Body of pancreas (tissue), 4 donors: ENCODE data around the gene ATP11C. TPM values are rescaled to one million over a fixed set of nuclear protein-coding genes. Genes with fewer than 3 reads are reported as not detected.
"Not testable (repeated sequence)": the region's sequence is repeated elsewhere in the genome, so short reads cannot be mapped to it uniquely, and the experiment has no call there.

Source experiments
- ATAC-seq: fragments of 150-250 bp; one replicate; pipeline ENCODE4 v1.9.1; 2016
- DNase-seq, 4 donors: peaks; one replicate each; pipeline ENCODE4 v3.0.0-alpha.2; 2019
- H3K27ac ChIP-seq, 4 donors: fragments of 200-600 bp; sonication (generic); 1 replicate in 3 of 4; 2 replicates in 1 of 4; pipeline versions ENCODE4 v1.5.1 to v1.6.1; 2016 to 2019; ENCODE audit warnings: mild to moderate bottlenecking in 1 of 4, mixed read lengths in 1 of 4, moderate library complexity in 1 of 4
- H3K27me3 ChIP-seq, 2 donors: fragments of 200-600 bp; sonication (generic); one replicate each; pipeline ENCODE4 v1.6.0; 2016; ENCODE audit warnings: mild to moderate bottlenecking in 1 of 2
- H3K36me3 ChIP-seq, 2 donors: fragments of 200-600 bp; sonication (generic); replicated peaks in 1 of 2; 2 replicates each; pipeline ENCODE4 v1.5.1; 2016; ENCODE audit warnings: low read depth in 2 of 2; ENCODE audit not compliant: insufficient read depth in 1 of 2
- H3K4me1 ChIP-seq: fragments of 200-600 bp; sonication (generic); one replicate; pipeline ENCODE4 v1.6.0; 2016
- H3K4me3 ChIP-seq, 2 donors: fragments of 200-600 bp; sonication (generic); 1 replicate in 1 of 2; 2 replicates in 1 of 2; pipeline ENCODE4 v1.5.1; 2016 to 2019
- H3K9me3 ChIP-seq, 3 donors: fragments of 200-600 bp; sonication (generic); 1 replicate in 2 of 3; 2 replicates in 1 of 3; pipeline ENCODE4 v1.5.1; 2016
- CTCF ChIP-seq, 7 experiments: fragments of 450-650 bp in 4 of 7; fragments of 200-600 bp in 3 of 7; sonication (generic) in 3 of 7; IDR thresholded peaks; one replicate each; pipeline ENCODE4 v1.5.1; 2016 to 2019; ENCODE audit warnings: antibody characterized with exemption in 7 of 7
- POLR2A ChIP-seq, 3 donors: fragments of 450-650 bp; IDR thresholded peaks; one replicate each; pipeline ENCODE4 v1.6.1; 2016; ENCODE audit warnings: antibody characterized with exemption in 3 of 3, mild to moderate bottlenecking in 2 of 3
- WGBS, 2 donors: methylation state at CpG; one replicate each; pipeline ENCODE4 v1.1.5; 2017; 5-methylcytosine and 5-hydroxymethylcytosine counted together
- intact Hi-C: fragments of 100-400 bp; cut with DNase I; formaldehyde crosslinking; loops from one replicate; pipeline ENCODE4 v1.15.1; 2023
- total RNA-seq, 2 donors: library from RNA; depleted of rRNA; stranded (reverse); fragments of >200 nt; gene quantifications; one replicate each; pipeline ENCODE4 v1.1.0, GENCODE V29; 2016

The ATP11C gene
- total RNA-seq, 2 donors from 2014 or later: 10.5 to 14.5 TPM

- H3K4me1 ChIP-seq: no peaks in the 10 kb centered on the region
- DNase-seq: no peak
- H3K36me3 ChIP-seq: no peaks in the 10 kb centered on the region
- intact Hi-C loops: no loop called here
- WGBS, 2 donors: 84 to 87% methylated on average over 5 of the region's 5 CpGs
- H3K27ac ChIP-seq: no peak overlapping the region
- ATAC-seq: no peak
- no peaks in the 10 kb centered on the region for H3K9me3 ChIP-seq
- TF ChIP-seq POLR2A (IDR thresholded peaks at IDR 0.05): no peak
- H3K27me3 ChIP-seq: no peaks in the 10 kb centered on the region
- H3K4me3 ChIP-seq: no peak overlapping the region
Observed at GRCh38 chrX:139862208-139862607, 70.6 kb downstream of the ATP11C start.

GRCh38 chrX:139856826-139857225, 76.0 kb downstream of the ATP11C start:
- intact Hi-C loops, H3K9me3 ChIP-seq, H3K36me3 ChIP-seq, ATAC-seq, H3K4me3 ChIP-seq, DNase-seq, H3K4me1 ChIP-seq, H3K27me3 ChIP-seq, H3K27ac ChIP-seq: not testable (repeated sequence)
- WGBS, 2 donors: 77 to 96% methylated on average over 4 of the region's 4 CpGs

GRCh38 chrX:139851730-139852129, 81.1 kb downstream of the ATP11C start:
- intact Hi-C loops: no loop called here
- Histone ChIP-seq H3K27ac (no peak overlapping the region), H3K36me3 (no peaks in the 10 kb centered on the region), H3K9me3 (no peaks in the 10 kb centered on the region), H3K27me3 (no peaks in the 10 kb centered on the region), H3K4me3 (no peak overlapping the region), H3K4me1 (no peaks in the 10 kb centered on the region)
- DNase-seq (no peak), ATAC-seq (no peak)
- TF ChIP-seq CTCF (IDR thresholded peaks at IDR 0.05): no peak
- no peak for TF ChIP-seq POLR2A (IDR thresholded peaks at IDR 0.05)
- 92 to 100% methylated on average over 2 to 3 of the region's 3 CpGs for WGBS, 2 donors

DNA sequence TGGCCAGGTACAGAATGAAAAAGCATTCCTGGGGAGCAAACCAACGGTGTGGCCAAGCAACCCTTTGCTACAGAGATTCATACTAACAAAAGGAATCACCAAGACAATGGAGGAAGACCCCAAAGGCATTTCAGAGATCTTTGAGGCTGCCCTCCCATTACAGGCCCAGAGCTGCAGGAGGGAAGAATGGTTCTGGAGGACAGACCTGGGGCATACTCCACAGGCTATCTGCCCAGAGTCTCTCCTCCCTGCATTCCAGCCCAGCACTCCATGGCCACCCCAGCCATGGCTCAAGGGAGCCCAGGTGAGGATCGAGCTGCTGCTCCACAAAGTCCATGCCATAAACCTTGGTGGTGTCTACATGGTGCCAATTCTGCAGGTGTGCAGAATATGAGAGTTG, 81.9 kb downstream of the ATP11C start:
- ATAC-seq (no peak), DNase-seq (no peak)
- TF ChIP-seq CTCF (IDR thresholded peaks at IDR 0.05) (no peak), POLR2A (IDR thresholded peaks at IDR 0.05) (no peak)
- Histone ChIP-seq H3K4me1 (no peaks in the 10 kb centered on the region), H3K27me3 (no peaks in the 10 kb centered on the region), H3K36me3 (no peaks in the 10 kb centered on the region), H3K4me3 (no peak overlapping the region), H3K27ac (no peak overlapping the region), H3K9me3 (no peaks in the 10 kb centered on the region)
- intact Hi-C loops: no loop called here
- 93 to 100% methylated on average over 2 of the region's 2 CpGs for whole genome bisulfite sequencing, 2 donors

DNA sequence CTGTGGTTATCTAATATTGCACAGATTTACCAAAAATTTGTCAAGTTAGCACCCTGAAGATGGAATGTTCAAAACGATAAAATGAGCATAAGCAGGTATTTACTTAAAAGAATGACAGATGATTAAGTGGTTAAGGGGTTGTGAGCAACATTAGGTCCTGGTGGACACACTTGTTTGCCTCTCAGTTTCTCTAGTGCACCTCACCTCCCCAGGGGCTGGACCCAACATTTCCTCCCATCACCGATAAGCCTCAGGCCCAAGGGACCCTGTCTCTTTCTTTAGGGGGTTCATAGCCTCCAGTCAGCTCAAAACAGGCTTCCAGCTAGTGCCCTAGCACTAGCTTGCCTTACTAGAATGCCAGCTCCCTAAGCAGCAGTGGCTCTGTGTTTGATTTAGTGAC, 88.0 kb downstream of the ATP11C start:
- DNase-seq: no peak
- 21 to 53% methylated on average over 1 to 2 of the region's 2 CpGs for WGBS, 2 donors
- intact Hi-C loops: no loop called here

More for the DNA sequence above, 88.0 kb downstream of the ATP11C start:
- ATAC-seq: no peak
- no peaks in the 10 kb centered on the region for H3K4me1 ChIP-seq
- H3K27ac ChIP-seq: no peak overlapping the region
- no peaks in the 10 kb centered on the region for H3K36me3 ChIP-seq
- H3K27me3 ChIP-seq: no peaks in the 10 kb centered on the region
- no peak for TF ChIP-seq POLR2A (IDR thresholded peaks at IDR 0.05)
- TF ChIP-seq CTCF (IDR thresholded peaks at IDR 0.05): no peak
- no peak overlapping the region for H3K4me3 ChIP-seq
- H3K9me3 ChIP-seq: no peaks in the 10 kb centered on the region
